ENCODE results near the gene PRRT2.

The PRRT2 gene

DNA sequence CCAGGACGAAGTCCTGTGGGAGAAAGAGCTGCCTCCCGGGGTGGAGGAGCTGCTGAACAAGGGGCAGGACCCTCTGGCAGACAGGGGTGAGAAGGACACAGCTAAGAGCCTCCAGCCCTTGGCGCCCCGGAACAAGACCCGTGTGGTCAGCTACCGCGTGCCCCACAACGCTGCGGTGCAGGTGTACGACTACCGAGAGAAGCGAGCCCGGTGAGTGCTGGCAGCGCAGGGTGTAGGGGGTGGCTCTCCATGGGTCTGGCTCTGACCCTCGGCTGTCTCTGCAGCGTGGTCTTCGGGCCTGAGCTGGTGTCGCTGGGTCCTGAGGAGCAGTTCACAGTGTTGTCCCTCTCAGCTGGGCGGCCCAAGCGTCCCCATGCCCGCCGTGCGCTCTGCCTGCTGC, 29.6 kb downstream of the PRRT2 start:
- TF ChIP-seq, protein P1, sequence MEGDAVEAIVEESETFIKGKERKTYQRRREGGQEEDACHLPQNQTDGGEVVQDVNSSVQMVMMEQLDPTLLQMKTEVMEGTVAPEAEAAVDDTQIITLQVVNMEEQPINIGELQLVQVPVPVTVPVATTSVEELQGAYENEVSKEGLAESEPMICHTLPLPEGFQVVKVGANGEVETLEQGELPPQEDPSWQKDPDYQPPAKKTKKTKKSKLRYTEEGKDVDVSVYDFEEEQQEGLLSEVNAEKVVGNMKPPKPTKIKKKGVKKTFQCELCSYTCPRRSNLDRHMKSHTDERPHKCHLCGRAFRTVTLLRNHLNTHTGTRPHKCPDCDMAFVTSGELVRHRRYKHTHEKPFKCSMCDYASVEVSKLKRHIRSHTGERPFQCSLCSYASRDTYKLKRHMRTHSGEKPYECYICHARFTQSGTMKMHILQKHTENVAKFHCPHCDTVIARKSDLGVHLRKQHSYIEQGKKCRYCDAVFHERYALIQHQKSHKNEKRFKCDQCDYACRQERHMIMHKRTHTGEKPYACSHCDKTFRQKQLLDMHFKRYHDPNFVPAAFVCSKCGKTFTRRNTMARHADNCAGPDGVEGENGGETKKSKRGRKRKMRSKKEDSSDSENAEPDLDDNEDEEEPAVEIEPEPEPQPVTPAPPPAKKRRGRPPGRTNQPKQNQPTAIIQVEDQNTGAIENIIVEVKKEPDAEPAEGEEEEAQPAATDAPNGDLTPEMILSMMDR (IDR thresholded peaks at IDR 0.05; ENCODE audit: borderline replicate concordance, insufficient read depth, low read depth, low read length) = no peak
- H3K4me3 ChIP-seq (ENCODE audit: low read depth, low read length) = no peak overlapping the region

DNA sequence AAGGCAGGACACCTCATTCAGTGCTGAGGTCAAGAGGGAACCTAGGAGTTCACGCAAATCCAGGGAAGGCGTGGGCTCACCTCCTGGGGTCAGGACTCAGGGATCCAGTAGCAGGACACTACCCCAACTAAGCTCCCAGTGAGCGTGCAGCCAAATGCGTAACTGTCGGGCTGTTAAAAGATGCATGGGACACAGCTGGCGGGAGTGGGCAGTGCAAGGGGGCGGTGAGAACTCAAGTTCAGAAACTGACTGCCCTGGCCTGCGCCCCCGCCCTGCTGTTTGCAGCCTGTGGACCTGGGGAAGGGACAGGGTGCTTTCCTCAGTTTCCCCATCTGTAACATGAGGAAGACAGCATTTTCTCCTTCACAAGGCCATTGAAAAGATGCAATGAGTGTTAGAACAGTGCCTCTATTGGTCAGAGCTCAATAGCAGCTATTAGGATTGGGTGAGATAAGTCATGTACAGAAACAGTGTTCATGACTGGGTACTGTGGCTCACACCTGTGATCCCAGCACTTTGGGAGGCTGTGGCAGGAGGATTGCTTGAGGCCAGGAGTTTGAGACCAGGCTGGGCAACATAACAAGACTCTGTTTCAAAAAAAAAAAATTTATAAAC, 30.8 kb downstream of the PRRT2 start:
- TF ChIP-seq, protein P1 (IDR thresholded peaks at IDR 0.05; ENCODE audit: borderline replicate concordance, insufficient read depth, low read depth, low read length) = no peak
- H3K4me3 ChIP-seq (ENCODE audit: low read depth, low read length) = no peak overlapping the region

DNA sequence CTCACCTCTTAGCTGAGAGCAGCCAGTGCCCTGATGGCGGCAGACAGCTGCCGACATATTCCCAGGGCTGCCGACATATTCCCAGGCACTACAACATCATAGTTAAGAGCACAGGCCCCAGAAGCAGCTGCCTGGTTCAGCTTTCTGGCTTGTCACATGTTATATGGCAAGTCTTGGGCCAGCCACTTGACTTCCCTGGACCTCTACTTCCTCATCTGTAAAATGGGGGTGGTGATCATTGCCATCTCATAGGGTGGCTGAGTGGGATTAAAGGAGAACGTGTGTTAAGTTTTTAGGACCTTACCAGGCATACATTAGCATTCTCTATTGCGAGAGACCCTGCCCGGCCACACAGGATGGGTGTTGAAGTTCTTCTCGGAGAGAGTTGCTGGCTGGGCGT, 31.9 kb downstream of the PRRT2 start:
- TF ChIP-seq, protein P1 (IDR thresholded peaks at IDR 0.05; ENCODE audit: borderline replicate concordance, insufficient read depth, low read depth, low read length) = no peak
- H3K4me3 ChIP-seq (ENCODE audit: low read depth, low read length) = no peak overlapping the region

DNA sequence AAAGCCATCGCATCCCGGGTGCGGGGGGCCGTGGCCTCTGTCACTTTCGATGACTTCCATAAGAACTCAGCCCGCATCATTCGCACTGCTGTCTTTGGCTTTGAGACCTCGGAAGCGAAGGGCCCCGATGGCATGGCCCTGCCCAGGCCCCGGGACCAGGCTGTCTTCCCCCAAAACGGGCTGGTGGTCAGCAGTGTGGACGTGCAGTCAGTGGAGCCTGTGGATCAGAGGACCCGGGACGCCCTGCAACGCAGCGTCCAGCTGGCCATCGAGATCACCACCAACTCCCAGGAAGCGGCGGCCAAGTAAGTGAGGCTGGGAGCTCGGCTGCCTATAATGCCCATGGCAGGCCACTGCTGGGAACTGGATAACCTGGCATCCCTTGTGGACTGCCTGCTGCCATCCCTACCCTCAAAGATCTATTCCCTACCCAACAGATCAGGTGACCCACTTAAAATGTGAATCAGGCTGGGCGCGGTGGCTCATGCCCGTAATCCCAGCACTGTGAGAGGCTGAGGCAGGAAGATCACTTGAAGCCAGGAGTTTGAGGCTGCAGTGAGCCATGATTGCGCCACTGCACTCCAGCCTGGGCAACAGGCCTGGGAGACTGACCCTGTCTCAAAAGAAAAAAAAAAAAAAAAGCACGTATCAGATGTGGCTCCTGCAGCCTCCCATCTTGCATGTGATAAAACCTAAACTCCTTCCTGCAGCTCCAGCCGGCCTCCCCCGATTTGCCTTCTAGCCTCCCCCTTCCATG, 32.8 kb downstream of the PRRT2 start:
- TF ChIP-seq, protein P1 (IDR thresholded peaks at IDR 0.05; ENCODE audit: borderline replicate concordance, insufficient read depth, low read depth, low read length) = no peak
- no peak overlapping the region for H3K4me3 ChIP-seq (ENCODE audit: low read depth, low read length)

DNA sequence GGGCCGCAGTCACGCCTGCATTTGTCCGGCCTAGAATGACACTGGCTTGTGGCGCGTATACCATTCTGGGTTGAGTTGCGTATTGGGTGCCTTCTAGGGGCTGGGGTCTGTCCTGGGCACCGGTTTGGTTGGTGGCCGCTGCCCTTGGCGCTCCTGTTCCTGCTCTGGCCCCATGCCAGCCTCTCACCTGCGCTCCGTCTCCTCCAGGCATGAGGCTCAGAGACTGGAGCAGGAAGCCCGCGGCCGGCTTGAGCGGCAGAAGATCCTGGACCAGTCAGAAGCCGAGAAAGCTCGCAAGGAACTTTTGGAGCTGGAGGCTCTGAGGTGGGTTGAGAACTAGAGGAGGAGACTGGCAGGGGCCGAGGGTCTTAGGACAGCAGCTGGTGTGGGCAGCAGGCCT, 33.7 kb downstream of the PRRT2 start:
- H3K4me3 ChIP-seq (ENCODE audit: low read depth, low read length) = no peak overlapping the region
- TF ChIP-seq, protein P1 (IDR thresholded peaks at IDR 0.05; ENCODE audit: borderline replicate concordance, insufficient read depth, low read depth, low read length) = no peak

DNA sequence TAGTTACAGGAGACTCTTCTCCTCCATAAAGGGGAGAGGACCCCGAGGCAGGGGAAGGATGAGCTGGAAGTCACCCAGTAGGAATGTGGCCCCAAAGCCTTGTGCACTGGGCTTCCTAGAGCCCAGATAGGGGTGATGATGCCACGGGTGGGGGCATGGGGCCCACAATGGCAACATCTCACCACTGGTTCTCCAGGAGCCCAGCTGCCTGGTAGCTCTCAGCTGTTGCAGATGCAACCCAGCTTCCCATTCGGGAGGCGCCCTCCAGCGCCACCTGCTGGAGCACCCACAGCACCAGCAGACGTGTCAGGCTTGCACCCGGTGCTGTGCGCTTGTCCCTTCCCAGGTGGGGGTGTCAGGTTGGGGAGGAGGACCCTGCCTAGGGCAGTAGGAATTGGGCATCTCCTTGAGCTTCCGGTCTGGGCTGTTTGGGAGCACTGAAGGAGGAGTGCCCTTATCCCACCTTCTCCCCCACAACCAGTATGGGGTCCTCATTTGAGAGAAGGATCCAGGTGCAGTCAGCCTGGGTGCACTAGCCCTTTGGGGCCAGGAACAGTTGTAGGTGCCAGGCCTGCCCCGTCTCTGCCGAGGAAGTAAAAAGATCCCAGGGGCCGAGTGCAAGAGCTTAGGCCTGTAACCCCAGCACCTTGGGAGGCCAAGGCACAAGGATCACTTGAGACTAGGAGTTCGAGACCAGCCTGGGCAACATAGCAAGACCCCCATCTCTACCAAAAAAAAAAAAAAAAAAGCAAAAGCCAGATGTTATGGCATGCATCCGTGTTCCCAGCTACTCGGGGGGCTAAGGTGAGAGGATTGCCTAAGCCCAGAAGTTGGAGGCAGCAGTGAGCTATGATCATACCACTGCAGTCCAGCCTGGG, 36.7 kb downstream of the PRRT2 start:
- TF ChIP-seq, protein P1 (IDR thresholded peaks at IDR 0.05; ENCODE audit: borderline replicate concordance, insufficient read depth, low read depth, low read length) = peak; percentile 99
- H3K4me3 ChIP-seq (ENCODE audit: low read depth, low read length) = no peak overlapping the region
